ENCODE data around the gene AP1M2. TPM values are rescaled to one million over a fixed set of nuclear protein-coding genes. Genes with fewer than 3 reads are reported as not detected.

AP1M2 gene
- total RNA-seq, 2 donors from 2014 or later: 4.8 TPM; not detected in 1

DNA sequence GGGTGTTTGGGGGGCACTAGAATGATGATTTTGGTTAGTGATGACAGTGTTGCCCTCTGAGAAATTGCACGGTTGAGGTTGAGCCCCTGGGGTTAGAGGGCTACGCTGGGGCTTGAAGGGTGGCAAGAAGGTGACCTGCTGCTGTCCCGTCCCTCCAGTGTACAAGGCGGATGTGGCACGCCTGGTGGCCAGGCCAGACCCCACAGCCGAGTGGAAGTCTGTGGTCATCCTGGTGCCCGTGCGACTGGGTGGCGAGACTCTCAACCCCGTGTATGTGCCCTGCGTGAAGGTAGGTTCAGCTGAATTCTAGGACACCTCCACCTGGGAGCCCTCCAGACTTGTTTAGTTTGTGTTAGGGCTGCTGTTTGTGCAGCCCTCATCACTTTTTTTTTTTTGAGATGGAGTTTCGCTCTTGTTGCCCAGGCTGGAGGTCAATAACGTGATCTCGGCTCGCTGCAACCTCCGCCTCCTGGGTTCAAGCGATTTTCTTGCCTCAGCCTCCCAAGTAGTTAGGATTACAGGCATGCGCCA lies 38.3 kb downstream of the AP1M2 start:
- Histone ChIP-seq H3K4me1 (peaks cover 0 to 20% of the 10 kb centered on the region in 2 donors), H3K27me3 (no peaks in the 10 kb centered on the region), H3K4me3 (no peak overlapping the region), H3K9me3 (no peaks in the 10 kb centered on the region), H3K36me3 (peaks cover 59% of the 10 kb centered on the region), H3K27ac (no peak overlapping the region)
- TF ChIP-seq, protein P1, sequence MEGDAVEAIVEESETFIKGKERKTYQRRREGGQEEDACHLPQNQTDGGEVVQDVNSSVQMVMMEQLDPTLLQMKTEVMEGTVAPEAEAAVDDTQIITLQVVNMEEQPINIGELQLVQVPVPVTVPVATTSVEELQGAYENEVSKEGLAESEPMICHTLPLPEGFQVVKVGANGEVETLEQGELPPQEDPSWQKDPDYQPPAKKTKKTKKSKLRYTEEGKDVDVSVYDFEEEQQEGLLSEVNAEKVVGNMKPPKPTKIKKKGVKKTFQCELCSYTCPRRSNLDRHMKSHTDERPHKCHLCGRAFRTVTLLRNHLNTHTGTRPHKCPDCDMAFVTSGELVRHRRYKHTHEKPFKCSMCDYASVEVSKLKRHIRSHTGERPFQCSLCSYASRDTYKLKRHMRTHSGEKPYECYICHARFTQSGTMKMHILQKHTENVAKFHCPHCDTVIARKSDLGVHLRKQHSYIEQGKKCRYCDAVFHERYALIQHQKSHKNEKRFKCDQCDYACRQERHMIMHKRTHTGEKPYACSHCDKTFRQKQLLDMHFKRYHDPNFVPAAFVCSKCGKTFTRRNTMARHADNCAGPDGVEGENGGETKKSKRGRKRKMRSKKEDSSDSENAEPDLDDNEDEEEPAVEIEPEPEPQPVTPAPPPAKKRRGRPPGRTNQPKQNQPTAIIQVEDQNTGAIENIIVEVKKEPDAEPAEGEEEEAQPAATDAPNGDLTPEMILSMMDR (IDR thresholded peaks at IDR 0.05): no peak
- no peak for DNase-seq (ENCODE audit: low spot score)

DNA sequence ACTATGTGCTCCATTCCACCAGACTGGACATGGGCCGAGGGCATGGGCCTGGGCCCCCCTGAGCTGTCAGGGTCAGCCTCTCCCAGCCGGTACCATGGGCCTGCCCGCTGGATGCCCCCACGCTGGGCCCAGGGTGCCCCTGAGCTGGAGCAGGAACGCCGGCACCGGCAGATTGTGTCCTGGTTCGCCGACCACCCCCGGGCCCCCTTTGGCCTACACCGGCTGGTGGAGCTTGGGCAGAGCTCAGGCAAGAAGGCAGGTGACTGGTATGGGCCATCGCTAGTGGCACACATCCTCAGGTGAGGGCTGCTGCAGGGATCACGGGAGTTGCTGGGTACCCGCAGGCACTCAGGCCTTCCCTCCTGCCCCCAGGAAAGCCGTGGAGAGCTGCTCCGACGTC lies 40.3 kb downstream of the AP1M2 start:
- peaks cover 0 to 25% of the 10 kb centered on the region in 2 donors for H3K4me1 ChIP-seq
- peaks cover 39% of the 10 kb centered on the region for H3K36me3 ChIP-seq
- H3K9me3 ChIP-seq: no peaks in the 10 kb centered on the region
- no peaks in the 10 kb centered on the region for H3K27me3 ChIP-seq
- H3K27ac ChIP-seq: no peak overlapping the region
- no peak overlapping the region for H3K4me3 ChIP-seq
- TF ChIP-seq, protein P1 (IDR thresholded peaks at IDR 0.05): no peak
- DNase-seq (ENCODE audit: low spot score): no peak

DNA sequence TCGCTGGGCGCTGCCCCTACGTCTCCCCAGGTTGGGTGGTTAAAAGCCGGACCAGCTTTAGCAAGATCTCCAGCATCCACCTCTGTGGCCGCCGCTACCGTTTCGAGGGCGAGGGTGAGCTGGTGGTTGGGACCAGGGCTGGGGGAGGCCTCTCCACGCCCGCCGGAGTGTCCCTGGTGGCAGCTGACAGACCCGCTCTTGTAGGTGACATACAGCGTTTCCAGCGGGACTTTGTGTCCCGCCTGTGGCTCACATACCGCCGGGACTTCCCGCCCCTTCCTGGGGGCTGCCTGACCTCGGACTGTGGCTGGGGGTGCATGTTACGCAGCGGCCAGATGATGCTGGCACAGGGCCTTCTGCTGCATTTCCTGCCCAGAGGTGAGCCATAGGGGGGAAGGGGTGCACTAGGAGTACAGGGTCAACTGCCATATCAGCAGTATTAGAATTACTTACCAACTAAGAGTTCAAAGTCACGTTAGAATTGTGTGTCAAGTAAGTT lies 42.3 kb downstream of the AP1M2 start:
- Histone ChIP-seq H3K4me3 (peak overlapping the region; percentile 82 to 100), H3K36me3 (peaks cover 21% of the 10 kb centered on the region), H3K4me1 (peaks cover 0 to 25% of the 10 kb centered on the region in 2 donors), H3K27ac (peak overlapping the region; percentile 88 to 94), H3K9me3 (no peaks in the 10 kb centered on the region), H3K27me3 (no peaks in the 10 kb centered on the region)
- TF ChIP-seq, protein P1 (IDR thresholded peaks at IDR 0.05): no peak
- no peak for DNase-seq (ENCODE audit: low spot score)

DNA sequence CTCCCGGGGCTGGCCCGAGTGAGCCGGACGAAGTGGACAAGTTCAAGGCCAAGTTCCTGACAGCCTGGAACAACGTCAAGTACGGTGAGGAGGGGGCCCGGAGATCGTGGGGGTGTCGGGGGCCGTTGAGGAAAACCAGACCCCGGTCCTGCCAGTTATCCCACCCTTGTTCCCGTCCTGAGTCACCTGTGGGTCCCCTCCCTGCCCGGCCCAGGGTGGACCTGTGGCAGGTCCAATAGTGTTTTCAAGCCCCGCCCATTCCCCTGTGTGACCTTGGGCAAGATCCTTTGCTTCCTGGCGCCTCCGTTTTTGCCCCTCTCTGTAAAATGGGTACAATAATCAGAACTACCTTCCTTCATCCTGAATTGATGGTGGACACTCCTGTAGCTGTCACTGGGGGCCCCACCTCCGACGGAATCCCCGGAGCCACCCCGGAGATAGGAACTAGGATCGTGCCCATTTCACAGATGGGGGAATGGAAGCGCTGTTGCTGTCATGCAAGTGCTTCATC lies 42.8 kb downstream of the AP1M2 start:
- DNase-seq (ENCODE audit: low spot score): no peak
- no peaks in the 10 kb centered on the region for H3K27me3 ChIP-seq
- TF ChIP-seq, protein P1 (IDR thresholded peaks at IDR 0.05): no peak
- H3K9me3 ChIP-seq: no peaks in the 10 kb centered on the region
- H3K36me3 ChIP-seq: peaks cover 16% of the 10 kb centered on the region
- H3K4me3 ChIP-seq: peak overlapping the region; percentile 82 to 100
- peak overlapping the region; percentile 88 to 94 for H3K27ac ChIP-seq
- H3K4me1 ChIP-seq: peaks cover 0 to 25% of the 10 kb centered on the region in 2 donors

DNA sequence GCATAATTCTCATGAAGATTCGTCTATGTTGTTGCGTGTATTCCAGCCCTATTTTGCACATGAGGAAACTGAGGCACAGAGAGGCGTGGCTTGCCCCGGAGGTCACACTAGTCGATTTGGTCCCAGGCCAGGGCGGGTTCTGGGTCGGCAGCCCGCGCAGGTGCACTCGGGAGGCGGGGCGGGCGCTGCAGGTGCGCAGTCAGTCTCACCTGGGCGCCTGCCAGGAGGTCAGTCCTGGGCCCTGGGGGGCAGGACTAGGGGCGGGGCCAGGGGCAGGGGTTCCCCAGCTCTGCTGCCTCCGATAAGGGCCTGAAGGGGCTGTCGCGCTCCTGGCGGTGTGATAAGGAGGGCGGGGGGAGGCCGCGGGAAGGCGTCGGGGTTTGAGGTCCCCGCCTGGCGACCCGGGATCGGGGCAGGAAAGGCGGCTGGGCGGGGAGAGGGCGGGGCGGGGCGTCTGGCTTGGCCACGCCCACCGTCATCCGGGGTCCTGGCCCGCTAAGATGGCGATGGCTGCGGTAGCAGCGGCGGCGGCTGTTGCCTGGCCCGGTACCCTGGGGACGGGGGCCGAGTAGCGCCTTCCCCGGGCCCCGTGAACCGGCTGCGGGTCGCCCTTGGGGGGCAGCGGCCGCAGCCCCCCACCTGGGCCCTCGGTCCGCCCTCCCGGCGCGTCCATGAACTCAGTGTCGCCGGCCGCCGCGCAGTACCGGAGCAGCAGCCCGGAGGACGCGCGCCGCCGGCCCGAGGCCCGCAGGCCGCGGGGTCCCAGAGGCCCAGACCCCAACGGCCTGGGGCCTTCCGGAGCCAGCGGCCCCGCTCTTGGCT lies 43.5 kb downstream of the AP1M2 start, which contains the start of gene ATG4D:
Gene ATG4D (plus strand): TSS at position 485 of the 822 bp plus-strand sequence. CDS start 187 bp downstream, at position 672.
- Histone ChIP-seq H3K36me3 (peaks cover 11% of the 10 kb centered on the region), H3K4me3 (peak within 1 kb of the TSS; percentile 82 to 100), H3K27me3 (no peaks in the 10 kb centered on the region), H3K9me3 (no peaks in the 10 kb centered on the region), H3K27ac (peak within 1 kb of the TSS; percentile 88 to 94), H3K4me1 (peaks cover 0 to 25% of the 10 kb centered on the region in 2 donors)
- DNase-seq (ENCODE audit: low spot score): no peak
- TF ChIP-seq, protein P1 (IDR thresholded peaks at IDR 0.05): peak in 1 of 2 donors; percentile 17

Measured in right atrium auricular region (tissue), 2 donors.